Stimulated activated CD8-positive, alpha-beta memory T cell treated with anti-CD3 and anti-CD28 coated beads, Interleukin-12 subunit alpha, Interleukin-12 subunit beta, amount 100 ng/mL, for 4 hours (primary cell): Measurements from ENCODE around the gene GADD45A.

Experiments
- DNase-seq: peaks from one replicate; pipeline ENCODE4 v3.0.0-alpha.2; 2020; ENCODE audit warnings: low read depth

GADD45A gene

GRCh38 chr1:67689267-67690017 is 4.4 kb downstream of the GADD45A start:
- no peak for DNase-seq

GRCh38 chr1:67690018-67690363 is 5.0 kb downstream of the GADD45A start:
- DNase-seq: no peak

GRCh38 chr1:67690411-67690810 is 5.4 kb downstream of the GADD45A start:
- no peak for DNase-seq

- DNase-seq: no peak
Observed at GRCh38 chr1:67691712-67692111, 6.7 kb downstream of the GADD45A start.

GRCh38 chr1:67695963-67696362 is 11.0 kb downstream of the GADD45A start:
- DNase-seq: no peak

GRCh38 chr1:67696708-67697107 is 11.7 kb downstream of the GADD45A start:
- no peak for DNase-seq

- no peak for DNase-seq
Observed at GRCh38 chr1:67700220-67700619, 15.2 kb downstream of the GADD45A start.

GRCh38 chr1:67700692-67701410 is 15.8 kb downstream of the GADD45A start:
- peak; percentile 1 for DNase-seq

GRCh38 chr1:67701876-67702275 is 16.9 kb downstream of the GADD45A start:
- no peak for DNase-seq

- DNase-seq: no peak
Observed at GRCh38 chr1:67704351-67704750, 19.4 kb downstream of the GADD45A start.

GRCh38 chr1:67705735-67706453 is 20.9 kb downstream of the GADD45A start:
- DNase-seq: no peak

- DNase-seq: no peak
Observed at GRCh38 chr1:67708606-67709005, 23.6 kb downstream of the GADD45A start.

GRCh38 chr1:67710417-67710816 is 25.4 kb downstream of the GADD45A start:
- DNase-seq: no peak

GRCh38 chr1:67711158-67711854 is 26.3 kb downstream of the GADD45A start:
- no peak for DNase-seq

- DNase-seq: no peak
Observed at GRCh38 chr1:67711855-67712212, 26.8 kb downstream of the GADD45A start.

- DNase-seq: no peak
Observed at GRCh38 chr1:67713057-67713846, 28.3 kb downstream of the GADD45A start.

- DNase-seq: no peak
Observed at GRCh38 chr1:67715819-67716218, 30.8 kb downstream of the GADD45A start.

GRCh38 chr1:67716800-67717199 is 31.8 kb downstream of the GADD45A start:
- DNase-seq: no peak

- no peak for DNase-seq
Observed at GRCh38 chr1:67717876-67718275, 32.9 kb downstream of the GADD45A start.

GRCh38 chr1:67719329-67720196 is 34.6 kb downstream of the GADD45A start:
- DNase-seq: no peak

- DNase-seq: no peak
Observed at GRCh38 chr1:67721112-67721511, 36.1 kb downstream of the GADD45A start.
